WI38 (cell line): ENCODE results near the gene PKIG.

Source experiments
- H3K4me3 ChIP-seq: 2 replicates; pipeline ENCODE4 v1.5.1; 2011; ENCODE audit warnings: low read depth, mild to moderate bottlenecking, control low read depth, low read length
- CTCF ChIP-seq: IDR thresholded peaks from 2 replicates; pipeline ENCODE4 v1.5.1; 2012; ENCODE audit warnings: low read depth, mild to moderate bottlenecking, control low read depth, low read length

The PKIG gene

GRCh38 chr20:44571362-44571988, 10.9 kb upstream of the PKIG start:
- H3K4me3 ChIP-seq = no peak overlapping the region
- no peak for TF ChIP-seq CTCF

GRCh38 chr20:44572551-44573500, 9.6 kb upstream of the PKIG start:
- H3K4me3 ChIP-seq = peak overlapping the region; percentile 47
- TF ChIP-seq CTCF = no peak

- TF ChIP-seq CTCF = no peak
- H3K4me3 ChIP-seq = no peak overlapping the region
Measured at GRCh38 chr20:44573501-44573869, 8.9 kb upstream of the PKIG start.

- H3K4me3 ChIP-seq = no peak overlapping the region
- no peak for TF ChIP-seq CTCF
Measured at GRCh38 chr20:44574372-44574771, 8.0 kb upstream of the PKIG start.

- TF ChIP-seq CTCF = peak; percentile 35
- H3K4me3 ChIP-seq = no peak overlapping the region
Measured at GRCh38 chr20:44576297-44576696, 6.1 kb upstream of the PKIG start.

GRCh38 chr20:44579313-44580081, 2.9 kb upstream of the PKIG start:
- no peak for TF ChIP-seq CTCF
- H3K4me3 ChIP-seq = no peak overlapping the region
